NCI-H2227 (cell line): Measurements from ENCODE around the gene ACTL10.

Experiments
- DNase-seq: peaks from one replicate; lab custom pipeline; 2025; ENCODE audit not compliant: unreplicated experiment; lab: John Stamatoyannopoulos, UW

ACTL10 gene

GRCh38 chr20:33676652-33677645 lies 10.2 kb downstream of the ACTL10 start:
- DNase-seq = no peak

GRCh38 chr20:33677991-33678702 lies 11.4 kb downstream of the ACTL10 start:
- DNase-seq = no peak

GRCh38 chr20:33679758-33680485 lies 13.2 kb downstream of the ACTL10 start:
- no peak for DNase-seq

- DNase-seq = no peak
These were observed 13.9 kb downstream of the ACTL10 start for GRCh38 chr20:33680686-33681085.

GRCh38 chr20:33681288-33681687 lies 14.5 kb downstream of the ACTL10 start:
- DNase-seq = no peak

GRCh38 chr20:33681728-33682353 lies 15.1 kb downstream of the ACTL10 start:
- no peak for DNase-seq

GRCh38 chr20:33684533-33685327 lies 18.0 kb downstream of the ACTL10 start:
- peak; percentile 74 for DNase-seq

- peak; percentile 53 for DNase-seq
These were observed 18.8 kb downstream of the ACTL10 start for GRCh38 chr20:33685328-33686099.

GRCh38 chr20:33686100-33686983 lies 19.6 kb downstream of the ACTL10 start, which contains the start of gene E2F1:
E2F1 (minus strand) TSS chr20:33686385; CDS start chr20:33686264, 121 bp downstream.
- DNase-seq = peak; percentile 98

- DNase-seq = no peak
These were observed 20.2 kb downstream of the ACTL10 start for GRCh38 chr20:33686984-33687366.

- no peak for DNase-seq
These were observed 20.7 kb downstream of the ACTL10 start for GRCh38 chr20:33687370-33687915.

GRCh38 chr20:33687993-33688937 lies 21.5 kb downstream of the ACTL10 start:
- no peak for DNase-seq

GRCh38 chr20:33688938-33689424 lies 22.2 kb downstream of the ACTL10 start:
- DNase-seq = no peak

- no peak for DNase-seq
These were observed 22.8 kb downstream of the ACTL10 start for GRCh38 chr20:33689493-33689892.

GRCh38 chr20:33689973-33690372 lies 23.2 kb downstream of the ACTL10 start:
- no peak for DNase-seq

GRCh38 chr20:33693289-33693688 lies 26.5 kb downstream of the ACTL10 start:
- DNase-seq = no peak
